Stimulated activated naive CD8-positive, alpha-beta T cell treated with anti-CD3 and anti-CD28 coated beads, Interleukin-15, Interleukin-2, amounts not matched to agents 100 ng/mL and 50 ng/mL, for 24 hours (primary cell): Measurements from ENCODE around the gene TTLL12.

ENCODE experiments used
- H3K27ac Mint-ChIP-seq: one replicate; pipeline ENCODE4 v1.8.0; 2021; ENCODE audit warnings: mild to moderate bottlenecking, mixed read lengths
- H3K27me3 Mint-ChIP-seq: one replicate; pipeline ENCODE4 v1.8.0; 2021; ENCODE audit warnings: mixed read lengths
- H3K36me3 Mint-ChIP-seq: one replicate; pipeline ENCODE4 v1.8.0; 2021; ENCODE audit warnings: low read depth, mixed read lengths
- H3K4me1 Mint-ChIP-seq: one replicate; pipeline ENCODE4 v1.8.0; 2021; ENCODE audit warnings: low read depth, mixed read lengths
- H3K4me3 Mint-ChIP-seq: one replicate; pipeline ENCODE4 v1.8.0; 2021; ENCODE audit warnings: mild to moderate bottlenecking, mixed read lengths
- H3K9me3 Mint-ChIP-seq: one replicate; pipeline ENCODE4 v1.8.0; 2021; ENCODE audit warnings: mixed read lengths

Gene TTLL12

GRCh38 chr22:43197271-43197941 lies 10.5 kb upstream of the TTLL12 start:
- Mint-ChIP-seq H3K27ac (no peak overlapping the region), H3K9me3 (no peaks in the 10 kb centered on the region), H3K27me3 (peaks cover 5% of the 10 kb centered on the region), H3K4me3 (no peak overlapping the region), H3K4me1 (no peaks in the 10 kb centered on the region), H3K36me3 (no peaks in the 10 kb centered on the region)

- Mint-ChIP-seq H3K27me3 (peaks cover 4% of the 10 kb centered on the region), H3K9me3 (no peaks in the 10 kb centered on the region), H3K4me3 (no peak overlapping the region), H3K27ac (no peak overlapping the region), H3K4me1 (peaks cover 12% of the 10 kb centered on the region), H3K36me3 (no peaks in the 10 kb centered on the region)
Observed at GRCh38 chr22:43191831-43192230, 4.9 kb upstream of the TTLL12 start.

GRCh38 chr22:43188829-43189545 lies 2.1 kb upstream of the TTLL12 start:
- Mint-ChIP-seq H3K27me3 (peaks cover 4% of the 10 kb centered on the region), H3K27ac (peak overlapping the region; percentile 38), H3K4me3 (peak overlapping the region; percentile 45), H3K36me3 (peaks cover 12% of the 10 kb centered on the region), H3K4me1 (peaks cover 34% of the 10 kb centered on the region), H3K9me3 (no peaks in the 10 kb centered on the region)

- H3K4me1 Mint-ChIP-seq: peaks cover 35% of the 10 kb centered on the region
- peak overlapping the region; percentile 96 for H3K27ac Mint-ChIP-seq
Observed at GRCh38 chr22:43187171-43188099, 501 bp upstream of the TTLL12 start.

GRCh38 chr22:43185860-43186261 lies 1.1 kb downstream of the TTLL12 start:
- H3K27ac Mint-ChIP-seq: peak overlapping the region; percentile 49
- H3K4me3 Mint-ChIP-seq: peak overlapping the region; percentile 86
- H3K4me1 Mint-ChIP-seq: peaks cover 35% of the 10 kb centered on the region
- H3K36me3 Mint-ChIP-seq: peaks cover 22% of the 10 kb centered on the region
- no peaks in the 10 kb centered on the region for H3K9me3 Mint-ChIP-seq
- H3K27me3 Mint-ChIP-seq: no peaks in the 10 kb centered on the region

More at GRCh38 chr22:43187171-43188099, 501 bp upstream of the TTLL12 start:
- H3K4me3 Mint-ChIP-seq: peak overlapping the region; percentile 91
- H3K9me3 Mint-ChIP-seq: no peaks in the 10 kb centered on the region
- H3K27me3 Mint-ChIP-seq: peaks cover 4% of the 10 kb centered on the region
- peaks cover 18% of the 10 kb centered on the region for H3K36me3 Mint-ChIP-seq

- Mint-ChIP-seq H3K4me1 (peaks cover 30% of the 10 kb centered on the region), H3K4me3 (peak overlapping the region; percentile 48), H3K27ac (no peak overlapping the region), H3K36me3 (peaks cover 38% of the 10 kb centered on the region), H3K9me3 (no peaks in the 10 kb centered on the region), H3K27me3 (no peaks in the 10 kb centered on the region)
Observed at GRCh38 chr22:43183496-43184277, 3.2 kb downstream of the TTLL12 start.

GRCh38 chr22:43182726-43183125 lies 4.2 kb downstream of the TTLL12 start:
- peaks cover 41% of the 10 kb centered on the region for H3K36me3 Mint-ChIP-seq
- no peak overlapping the region for H3K27ac Mint-ChIP-seq
- no peaks in the 10 kb centered on the region for H3K27me3 Mint-ChIP-seq
- H3K4me1 Mint-ChIP-seq: peaks cover 25% of the 10 kb centered on the region
- no peak overlapping the region for H3K4me3 Mint-ChIP-seq
- no peaks in the 10 kb centered on the region for H3K9me3 Mint-ChIP-seq

GRCh38 chr22:43182118-43182517 lies 4.8 kb downstream of the TTLL12 start:
- no peaks in the 10 kb centered on the region for H3K9me3 Mint-ChIP-seq
- H3K27ac Mint-ChIP-seq: no peak overlapping the region
- no peaks in the 10 kb centered on the region for H3K27me3 Mint-ChIP-seq
- peaks cover 45% of the 10 kb centered on the region for H3K36me3 Mint-ChIP-seq
- peaks cover 23% of the 10 kb centered on the region for H3K4me1 Mint-ChIP-seq
- H3K4me3 Mint-ChIP-seq: no peak overlapping the region

GRCh38 chr22:43181321-43182076 lies 5.4 kb downstream of the TTLL12 start:
- H3K27ac Mint-ChIP-seq: no peak overlapping the region
- H3K27me3 Mint-ChIP-seq: no peaks in the 10 kb centered on the region
- H3K4me1 Mint-ChIP-seq: peaks cover 23% of the 10 kb centered on the region
- H3K36me3 Mint-ChIP-seq: peaks cover 45% of the 10 kb centered on the region
- no peak overlapping the region for H3K4me3 Mint-ChIP-seq
- H3K9me3 Mint-ChIP-seq: no peaks in the 10 kb centered on the region

- no peaks in the 10 kb centered on the region for H3K27me3 Mint-ChIP-seq
- peaks cover 45% of the 10 kb centered on the region for H3K36me3 Mint-ChIP-seq
- no peak overlapping the region for H3K27ac Mint-ChIP-seq
- H3K9me3 Mint-ChIP-seq: no peaks in the 10 kb centered on the region
- no peak overlapping the region for H3K4me3 Mint-ChIP-seq
- peaks cover 17% of the 10 kb centered on the region for H3K4me1 Mint-ChIP-seq
Observed at GRCh38 chr22:43180670-43181069, 6.3 kb downstream of the TTLL12 start.

GRCh38 chr22:43179911-43180195 lies 7.1 kb downstream of the TTLL12 start:
- no peak overlapping the region for H3K27ac Mint-ChIP-seq
- H3K36me3 Mint-ChIP-seq: peaks cover 41% of the 10 kb centered on the region
- peaks cover 10% of the 10 kb centered on the region for H3K4me1 Mint-ChIP-seq
- H3K4me3 Mint-ChIP-seq: no peak overlapping the region
- no peaks in the 10 kb centered on the region for H3K9me3 Mint-ChIP-seq
- no peaks in the 10 kb centered on the region for H3K27me3 Mint-ChIP-seq

GRCh38 chr22:43179146-43179910 lies 7.6 kb downstream of the TTLL12 start:
- no peaks in the 10 kb centered on the region for H3K27me3 Mint-ChIP-seq
- H3K36me3 Mint-ChIP-seq: peaks cover 36% of the 10 kb centered on the region
- peaks cover 5% of the 10 kb centered on the region for H3K4me1 Mint-ChIP-seq
- no peak overlapping the region for H3K4me3 Mint-ChIP-seq
- no peaks in the 10 kb centered on the region for H3K9me3 Mint-ChIP-seq
- no peak overlapping the region for H3K27ac Mint-ChIP-seq

GRCh38 chr22:43177479-43177878 lies 9.5 kb downstream of the TTLL12 start:
- Mint-ChIP-seq H3K27me3 (no peaks in the 10 kb centered on the region), H3K9me3 (no peaks in the 10 kb centered on the region), H3K27ac (no peak overlapping the region), H3K36me3 (peaks cover 40% of the 10 kb centered on the region), H3K4me3 (no peak overlapping the region), H3K4me1 (no peaks in the 10 kb centered on the region)
